HG02943 (cell line): ENCODE results near the gene PXK.

Source experiments
- ATAC-seq: cut with Tn5 transposase; IDR thresholded peaks from one replicate; pipeline ENCODE4 v1.9.1; 2021; ENCODE audit warnings: mild to moderate bottlenecking, low read depth, moderate library complexity; ENCODE audit not compliant: unreplicated experiment

Gene PXK

GRCh38 chr3:58377750-58378149, 45.1 kb downstream of the PXK start:
- no peak for ATAC-seq

DNA sequence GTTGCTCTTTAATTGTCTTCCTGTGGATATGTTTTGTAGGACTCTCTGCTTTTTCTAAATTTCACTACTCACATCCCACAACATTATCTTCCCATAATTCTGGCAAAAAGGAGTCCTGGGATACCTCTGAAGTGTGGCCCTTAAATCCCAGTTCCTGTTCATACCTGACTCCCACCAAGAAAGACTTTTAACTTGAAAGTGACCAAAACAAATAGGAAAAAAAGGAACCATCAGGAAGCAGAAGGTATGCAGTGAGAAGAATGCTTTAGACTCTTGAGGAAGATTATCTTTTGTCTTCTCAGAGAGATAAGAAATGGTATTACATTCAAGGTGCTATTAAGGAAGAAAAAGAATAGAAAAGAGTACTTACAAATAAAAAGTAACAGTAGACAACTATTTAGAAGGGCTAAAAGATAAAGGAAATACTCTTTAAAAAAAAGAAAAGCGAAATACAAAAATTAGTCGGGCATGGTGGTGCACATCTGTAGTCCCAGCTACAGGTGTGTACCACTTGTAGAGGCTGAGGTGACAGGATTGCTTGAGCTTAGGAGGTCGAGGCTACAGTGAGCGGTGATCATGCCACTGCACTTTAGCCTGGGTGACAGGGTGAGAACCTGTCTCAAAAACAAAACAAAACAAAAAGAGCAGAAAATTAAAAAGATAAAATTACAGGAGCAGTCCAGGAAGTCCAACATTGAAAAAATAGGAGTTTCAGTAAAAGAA, 46.8 kb downstream of the PXK start:
- no peak for ATAC-seq

GRCh38 chr3:58383476-58383875, 50.8 kb downstream of the PXK start:
- no peak for ATAC-seq

GRCh38 chr3:58383904-58384303, 51.2 kb downstream of the PXK start:
- no peak for ATAC-seq

DNA sequence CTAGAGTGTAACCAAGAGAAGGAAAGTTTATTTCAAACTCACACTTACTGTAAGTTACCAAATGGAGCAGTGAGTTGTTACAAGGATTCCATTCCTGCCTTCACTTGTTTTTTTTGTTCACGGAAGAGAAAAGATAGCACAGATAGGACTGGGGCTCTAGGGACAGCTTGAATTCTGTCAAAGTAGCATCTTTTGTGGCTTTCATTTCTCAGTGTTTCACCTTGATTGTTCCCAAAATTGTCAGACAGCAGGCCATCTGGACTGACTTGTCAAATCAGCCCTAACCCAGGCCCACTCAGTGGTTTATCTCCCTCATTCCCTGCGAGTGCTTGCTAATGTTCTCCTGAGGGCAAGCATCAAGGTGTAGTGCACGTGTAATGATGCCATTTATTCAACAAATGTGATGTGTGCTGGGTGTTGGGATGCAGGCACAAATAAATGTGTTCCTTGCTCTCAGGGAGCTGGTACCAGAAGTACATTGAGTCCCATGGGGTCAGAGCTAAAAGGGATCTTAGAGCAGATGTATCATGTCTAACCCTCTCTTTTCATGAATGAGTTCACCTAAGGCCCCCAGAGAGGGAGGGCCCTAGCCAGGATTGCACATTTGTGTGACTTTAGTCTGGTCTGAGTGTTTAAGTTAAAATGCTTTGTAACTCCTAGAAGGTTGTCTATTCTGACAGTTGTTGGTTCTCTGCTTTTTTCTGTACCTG, 51.8 kb downstream of the PXK start:
- ATAC-seq, result no peak

GRCh38 chr3:58386626-58387365, 54.1 kb downstream of the PXK start:
- ATAC-seq, result no peak

GRCh38 chr3:58387650-58388546, 55.2 kb downstream of the PXK start:
- no peak for ATAC-seq

GRCh38 chr3:58388550-58389091, 55.9 kb downstream of the PXK start:
- no peak for ATAC-seq

- ATAC-seq, result no peak
Measured at GRCh38 chr3:58391156-58391865, 58.6 kb downstream of the PXK start.

DNA sequence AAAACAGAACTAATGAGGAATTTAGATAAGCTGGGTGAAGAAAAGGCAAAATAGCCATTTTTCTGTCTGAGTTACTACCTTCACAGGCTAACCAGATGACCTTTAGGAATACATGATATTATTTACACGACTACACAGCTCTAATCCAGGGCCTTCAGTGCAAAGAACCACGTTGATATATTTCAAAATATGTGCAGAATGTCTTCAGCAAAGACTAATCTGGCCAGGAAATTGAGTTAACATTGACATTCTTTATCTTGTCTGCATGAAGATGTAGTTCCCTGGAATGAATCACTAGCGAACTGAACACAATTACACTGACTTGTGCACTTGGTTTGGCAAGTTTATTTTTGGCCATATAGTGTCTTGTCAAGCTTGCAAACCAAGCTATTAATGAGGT, 59.5 kb downstream of the PXK start:
- no peak for ATAC-seq

- ATAC-seq, result no peak
Measured at GRCh38 chr3:58394339-58394738, 61.6 kb downstream of the PXK start.

GRCh38 chr3:58398669-58399333, 66.1 kb downstream of the PXK start:
- ATAC-seq, result no peak

DNA sequence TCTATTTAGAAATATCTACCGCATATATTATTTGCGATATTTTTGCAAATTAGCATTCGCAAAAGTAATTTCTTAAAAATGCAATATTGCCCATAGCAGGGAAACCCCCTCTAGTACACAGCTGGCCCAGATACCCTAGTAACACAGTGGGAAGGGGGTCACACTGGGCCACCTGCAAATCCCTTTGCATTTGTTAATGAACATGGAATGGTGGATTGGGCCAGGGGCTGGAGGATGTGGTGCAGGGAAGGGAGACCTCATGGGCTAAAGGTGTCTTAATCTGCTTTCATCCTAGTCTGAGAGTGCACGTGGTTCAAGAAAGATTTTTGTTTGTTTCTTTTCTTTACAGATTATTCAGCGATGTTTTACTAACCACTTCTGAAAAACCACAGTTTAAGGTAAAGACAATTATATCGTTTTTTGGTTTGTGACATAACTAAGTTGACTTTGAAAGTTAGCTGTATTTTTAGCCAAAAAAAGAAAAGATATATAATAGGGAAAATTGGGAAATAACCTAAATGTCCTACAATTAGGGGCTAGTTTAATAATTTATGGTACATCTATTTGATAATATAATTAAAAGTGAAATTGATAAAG, 70.9 kb downstream of the PXK start:
- ATAC-seq, result no peak

DNA sequence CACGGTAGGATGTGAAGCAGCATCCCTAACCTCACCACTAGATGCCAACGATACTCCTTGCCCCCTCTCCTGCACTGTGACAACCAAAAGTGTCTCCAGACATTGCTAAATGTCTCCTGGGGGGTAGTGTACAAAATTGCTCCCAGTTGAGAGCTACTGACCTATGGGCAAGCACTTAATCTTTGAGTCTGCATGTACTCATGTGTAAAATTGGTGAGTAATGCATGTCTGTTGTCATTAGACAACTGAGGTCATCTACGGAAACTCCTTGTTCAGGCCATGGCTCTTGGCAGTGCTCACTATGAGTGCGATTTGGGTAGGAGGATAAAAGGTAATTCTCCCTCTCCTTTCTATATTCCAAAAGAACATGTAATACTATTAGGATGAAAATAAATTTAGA, 71.7 kb downstream of the PXK start:
- no peak for ATAC-seq

GRCh38 chr3:58408906-58409305, 76.2 kb downstream of the PXK start:
- ATAC-seq, result no peak

DNA sequence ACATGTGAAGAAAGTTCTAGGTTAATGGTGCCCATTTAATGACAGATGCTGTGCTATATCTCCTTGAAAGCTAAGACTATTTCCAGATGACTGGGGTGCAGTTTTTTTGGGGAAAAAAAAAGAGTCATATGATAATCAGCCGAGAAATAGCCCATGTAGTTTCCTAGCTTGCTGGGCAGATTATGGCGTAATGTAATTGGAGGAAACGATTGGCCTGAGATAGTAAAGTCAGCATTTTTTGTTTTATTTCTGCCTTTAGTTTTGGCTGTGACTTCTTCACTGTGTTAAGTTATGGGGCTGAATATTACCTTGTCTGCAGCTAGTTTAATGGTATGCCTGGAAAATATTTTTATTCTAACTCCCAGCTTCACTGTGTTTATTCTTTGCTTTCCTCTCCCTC, 77.0 kb downstream of the PXK start:
- ATAC-seq, result no peak

GRCh38 chr3:58411036-58411435, 78.3 kb downstream of the PXK start:
- no peak for ATAC-seq
